HepG2 (cell line): ENCODE measurements around the gene TOB2. TPM values are rescaled to one million over a fixed set of nuclear protein-coding genes. Genes with fewer than 3 reads are reported as not detected.

ENCODE experiments used
- ATF3 ChIP-seq: sonication (generic); formaldehyde crosslinking; IDR thresholded peaks from 2 replicates; pipeline ENCODE4 v1.4.0; 2020; ENCODE audit warnings: missing genetic modification reagents
- CEBPB ChIP-seq: IDR thresholded peaks from 2 replicates; pipeline ENCODE4 v1.6.1; 2011; ENCODE audit warnings: low read depth, low read length, improper control_type of control experiment, borderline replicate concordance
- CHD2 ChIP-seq: IDR thresholded peaks from 2 replicates; pipeline ENCODE4 v1.6.1; 2011; ENCODE audit warnings: low read depth, low read length, improper control_type of control experiment
- CTCF ChIP-seq: sonication (generic); formaldehyde crosslinking; IDR thresholded peaks from 2 replicates; pipeline ENCODE4 v1.5.0; 2020; ENCODE audit warnings: mild to moderate bottlenecking, missing genetic modification reagents, moderate library complexity
- IRF1 ChIP-seq: sonication (generic); formaldehyde crosslinking; IDR thresholded peaks from 2 replicates; pipeline ENCODE4 v1.4.0; 2020; ENCODE audit warnings: low read depth, mild to moderate bottlenecking, missing genetic modification reagents
- JARID2 ChIP-seq: sonication (generic); formaldehyde crosslinking; IDR thresholded peaks from 2 replicates; pipeline ENCODE4 v1.8.1; 2023; ENCODE audit warnings: missing genetic modification reagents, inconsistent platforms; ENCODE audit not compliant: insufficient replicate concordance
- KDM2A ChIP-seq: sonication (generic); formaldehyde crosslinking; IDR thresholded peaks from 2 replicates; pipeline ENCODE4 v1.4.0; 2020; ENCODE audit warnings: low read depth, missing genetic modification reagents, borderline replicate concordance
- KLF13 ChIP-seq: sonication (generic); formaldehyde crosslinking; IDR thresholded peaks from 2 replicates; pipeline ENCODE4 v1.4.0; 2020; ENCODE audit warnings: mild to moderate bottlenecking, missing genetic modification reagents
- NONO ChIP-seq, 2 experiments: fragments of 450-650 bp in 1 of 2; sonication (generic) in 1 of 2; formaldehyde crosslinking in 1 of 2; IDR thresholded peaks in 1 of 2; conservative IDR thresholded peaks in 1 of 2; 2 replicates each; pipeline versions ENCODE4 v1.6.1 to v1.8.0; 2017 to 2022; ENCODE audit warnings: mild to moderate bottlenecking in 1 of 2, missing genetic modification reagents in 1 of 2, moderate library complexity in 1 of 2
- RORA ChIP-seq: sonication (generic); formaldehyde crosslinking; IDR thresholded peaks from 2 replicates; pipeline ENCODE4 v1.5.0; 2020; ENCODE audit warnings: mild to moderate bottlenecking, missing genetic modification reagents, moderate library complexity
- TFDP1 ChIP-seq: IDR thresholded peaks from 2 replicates; pipeline ENCODE4 v1.6.1; 2016; ENCODE audit warnings: missing compliant biosample characterization, missing genetic modification reagents, borderline replicate concordance
- THAP7 ChIP-seq: sonication (generic); formaldehyde crosslinking; IDR thresholded peaks from 2 replicates; pipeline ENCODE4 v1.8.1; 2023; ENCODE audit warnings: mild to moderate bottlenecking, missing genetic modification reagents
- ZBTB1 ChIP-seq: sonication (generic); formaldehyde crosslinking; IDR thresholded peaks from 2 replicates; pipeline ENCODE4 v1.4.0; 2020; ENCODE audit warnings: missing genetic modification reagents, borderline replicate concordance
- ZFP36 ChIP-seq: fragments of 150-350 bp; IDR thresholded peaks from 2 replicates; pipeline ENCODE4 v1.6.1; 2018; ENCODE audit warnings: borderline replicate concordance, low read length, low read depth; ENCODE audit not compliant: partially characterized antibody
- ZNF33A ChIP-seq: sonication (generic); formaldehyde crosslinking; IDR thresholded peaks from 2 replicates; pipeline ENCODE4 v1.5.1; 2020; ENCODE audit warnings: missing genetic modification reagents, mild to moderate bottlenecking, moderate library complexity, borderline replicate concordance
- ZNF383 ChIP-seq: sonication (generic); formaldehyde crosslinking; IDR thresholded peaks from 2 replicates; pipeline ENCODE4 v1.4.0; 2020; ENCODE audit warnings: missing genetic modification reagents, mild to moderate bottlenecking, borderline replicate concordance
- ZNF501 ChIP-seq: sonication (generic); formaldehyde crosslinking; IDR thresholded peaks from 2 replicates; pipeline ENCODE4 v1.5.1; 2020; ENCODE audit warnings: mild to moderate bottlenecking, moderate library complexity, missing genetic modification reagents
- ZNF577 ChIP-seq: sonication (generic); formaldehyde crosslinking; IDR thresholded peaks from 2 replicates; pipeline ENCODE4 v1.4.0; 2020; ENCODE audit warnings: mild to moderate bottlenecking, low read depth, missing genetic modification reagents, borderline replicate concordance
- ZNF639 ChIP-seq: conservative IDR thresholded peaks from 2 replicates; pipeline ENCODE4 v1.6.1; 2018; ENCODE audit warnings: missing genetic modification reagents
- polyA plus RNA-seq, 8 experiments: library from polyadenylated mRNA; depleted of rRNA in 3 of 8; stranded (reverse) in 7 of 8; unstranded in 1 of 8; fragments of >200 nt; fragmentation: Illumina TruSeq in 4 of 8; extraction: Trizol in 4 of 8; gene quantifications; 2 replicates each; pipeline versions ENCODE4 v1.2.1 to v1.2.3, GENCODE V29; 2011 to 2016; ENCODE audit warnings: low read depth in 4 of 8, missing spikeins in 1 of 8, mixed read lengths in 1 of 8; ENCODE audit not compliant: insufficient read depth in 1 of 8
- total RNA-seq, 5 experiments: library from RNA; depleted of rRNA; stranded (reverse); fragments of >200 nt; fragmentation: Illumina TruSeq; extraction: Trizol; gene quantifications; 2 replicates each; pipeline ENCODE4 v1.2.3, GENCODE V29; 2016; ENCODE audit warnings: low read depth in 1 of 5

The TOB2 gene
- total and polyA plus RNA-seq, 2 of the 13 experiments (the other 11 are each of a cell fraction or from before 2014, with no cell fraction given) = 12.2 to 13.7 TPM

GRCh38 chr22:41446639-41447434 is at the start of gene TOB2 (continued):
- TF ChIP-seq ATF3 (CRISPR knock-in tag) (peak; percentile 68), RORA (no peak; the same call in 1 of the 2 replicates), THAP7 (CRISPR knock-in tag) (peak; percentile 82; the same call in 1 of the 2 replicates), CTCF (CRISPR knock-in tag) (0 out of 2 replicates have a peak, but pooled peaks have one; percentile 16), CEBPB (no peak), IRF1 (peak; percentile 76), ZNF383 (CRISPR knock-in tag) (0 out of 2 replicates have a peak, but pooled peaks have one; percentile 61), NONO (IDR thresholded peaks at IDR 0.05) (no peak), NONO (CRISPR knock-in tag; conservative IDR thresholded peaks at IDR 0.05) (peak; percentile 99), TFDP1 (peak; percentile 91), ZNF577 (CRISPR knock-in tag) (peak; percentile 89; the same call in 1 of the 2 replicates), ZNF33A (CRISPR knock-in tag) (no peak), CHD2 (peak; percentile 95), KLF13 (CRISPR knock-in tag) (0 out of 2 replicates have a peak, but pooled peaks have one; percentile 23), KDM2A (CRISPR knock-in tag) (peak; percentile 98), ZBTB1 (CRISPR knock-in tag) (peak; percentile 31; the same call in 1 of the 2 replicates), ZFP36 (no peak), JARID2 (peak; percentile 92), ZNF501 (CRISPR knock-in tag) (peak; percentile 98), ZNF639 (CRISPR knock-in tag) (peak; percentile 84)
